ENCODE data around the gene ACAD8. TPM values are rescaled to one million over a fixed set of nuclear protein-coding genes. Genes with fewer than 3 reads are reported as not detected.

Gene ACAD8
- total and polyA plus RNA-seq, 11 donors, result 21.0 to 48.2 (median 37.1) TPM

- H3K4me1 ChIP-seq, result no peaks in the 10 kb centered on the region
- no peak overlapping the region for H3K27ac ChIP-seq
- H3K36me3 ChIP-seq, result peaks cover 0 to 98% (median 92%) of the 10 kb centered on the region in 9 donors
- 45 to 68% (median 59%) methylated on average over 5 to 7 of the region's 7 CpGs for whole genome bisulfite sequencing, 4 donors
- H3K4me3 ChIP-seq, result no peak overlapping the region
- ATAC-seq (peak in 2 of 4 donors; percentile 24 to 38), DNase-seq (no peak)
- no peaks in the 10 kb centered on the region for H3K9me3 ChIP-seq
- intact Hi-C loops (cut with DNase I), result no loop called here
- H3K27me3 ChIP-seq, result no peaks in the 10 kb centered on the region
- TF ChIP-seq POLR2A (IDR thresholded peaks at IDR 0.05), result no peak
- peak in 8 of 12 donors; percentile 5 to 37 (median 28) for TF ChIP-seq CTCF (IDR thresholded peaks at IDR 0.05)
Observed at GRCh38 chr11:134244593-134244992, 8.8 kb upstream of the ACAD8 start.

- intact Hi-C loops (cut with DNase I), result no loop called here
- Histone ChIP-seq H3K4me3 (no peak overlapping the region), H3K4me1 (peaks cover 0 to 4% (median 0%) of the 10 kb centered on the region in 12 donors), H3K27me3 (no peaks in the 10 kb centered on the region), H3K9me3 (no peaks in the 10 kb centered on the region), H3K36me3 (peaks cover 0 to 98% (median 94%) of the 10 kb centered on the region in 9 donors), H3K27ac (no peak overlapping the region)
- DNase-seq (no peak), ATAC-seq (no peak)
- 92 to 94% (median 93%) methylated on average over 14 of the region's 14 CpGs for WGBS, 4 donors
- no peak for TF ChIP-seq CTCF (IDR thresholded peaks at IDR 0.05)
- TF ChIP-seq POLR2A (IDR thresholded peaks at IDR 0.05), result no peak
Observed at GRCh38 chr11:134245434-134245833, 7.9 kb upstream of the ACAD8 start.

DNA sequence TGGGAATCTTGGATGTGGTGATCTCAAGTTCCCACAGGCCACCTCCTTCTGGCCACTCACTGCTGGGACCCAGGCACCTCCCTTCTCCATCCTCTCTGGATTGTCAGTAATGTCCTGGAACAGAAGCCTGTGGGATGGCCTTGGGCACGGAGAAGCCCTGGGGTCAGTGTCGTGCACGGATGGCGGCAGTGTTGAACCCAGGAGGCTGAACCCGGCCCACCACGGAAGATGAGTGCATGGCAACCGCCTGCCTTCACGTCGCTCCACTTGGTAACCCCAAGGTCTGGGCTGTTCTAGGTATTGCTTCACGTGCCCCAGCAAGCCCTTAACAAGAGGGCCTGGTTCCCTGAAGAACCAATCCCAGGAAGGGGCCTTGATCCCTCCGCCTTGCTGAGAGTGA is 7.3 kb upstream of the ACAD8 start:
- peaks cover 0 to 100% (median 96%) of the 10 kb centered on the region in 9 donors for H3K36me3 ChIP-seq
- ATAC-seq, result no peak
- intact Hi-C loops (cut with DNase I), result no loop called here
- TF ChIP-seq CTCF (IDR thresholded peaks at IDR 0.05) (no peak), POLR2A (IDR thresholded peaks at IDR 0.05) (no peak)
- peaks cover 0 to 4% (median 0%) of the 10 kb centered on the region in 12 donors for H3K4me1 ChIP-seq
- 92 to 96% (median 94%) methylated on average over 11 of the region's 11 CpGs for WGBS, 4 donors
- H3K27me3 ChIP-seq, result no peaks in the 10 kb centered on the region
- no peaks in the 10 kb centered on the region for H3K9me3 ChIP-seq
- H3K4me3 ChIP-seq, result no peak overlapping the region
- no peak overlapping the region for H3K27ac ChIP-seq
- DNase-seq, result no peak

GRCh38 chr11:134246678-134247077 is 6.7 kb upstream of the ACAD8 start:
- ATAC-seq (no peak), DNase-seq (no peak)
- H3K4me3 ChIP-seq, result no peak overlapping the region
- H3K36me3 ChIP-seq, result peaks cover 0 to 98% (median 92%) of the 10 kb centered on the region in 9 donors
- no peaks in the 10 kb centered on the region for H3K27me3 ChIP-seq
- H3K27ac ChIP-seq, result no peak overlapping the region
- H3K4me1 ChIP-seq, result peaks cover 0 to 6% (median 2%) of the 10 kb centered on the region in 12 donors
- intact Hi-C loops (cut with DNase I), result no loop called here
- TF ChIP-seq CTCF (IDR thresholded peaks at IDR 0.05), result no peak
- TF ChIP-seq POLR2A (IDR thresholded peaks at IDR 0.05), result no peak
- no peaks in the 10 kb centered on the region for H3K9me3 ChIP-seq
- WGBS, 4 donors, result 84 to 92% (median 85%) methylated on average over 4 of the region's 4 CpGs
